ENCODE results near the gene SLC9A5.

Gene SLC9A5

GRCh38 chr16:67248401-67249177 is at the start of gene SLC9A5:
SLC9A5 (plus strand) TSS chr16:67248979; CDS start chr16:67249015, 36 bp downstream.
- DNase-seq (ENCODE audit: low read depth in 2 of 2): no peak

GRCh38 chr16:67199011-67199807 is 49.6 kb upstream of the SLC9A5 start, which contains the start of gene ELMO3:
ELMO3 (plus strand) TSS chr16:67199131; CDS start chr16:67199327, 196 bp downstream.
- no peak for DNase-seq (ENCODE audit: low read depth in 2 of 2)

GRCh38 chr16:67199808-67200198 is 49.0 kb upstream of the SLC9A5 start:
- no peak for DNase-seq (ENCODE audit: low read depth in 2 of 2)

GRCh38 chr16:67200491-67200890 is 48.3 kb upstream of the SLC9A5 start:
- no peak for DNase-seq (ENCODE audit: low read depth in 2 of 2)

- DNase-seq (ENCODE audit: low read depth in 2 of 2): no peak
Measured at GRCh38 chr16:67201411-67202345, 47.1 kb upstream of the SLC9A5 start.

GRCh38 chr16:67202426-67202825 is 46.4 kb upstream of the SLC9A5 start:
- DNase-seq (ENCODE audit: low read depth in 2 of 2): no peak

- no peak for DNase-seq (ENCODE audit: low read depth in 2 of 2)
Measured at GRCh38 chr16:67202956-67203493, 45.8 kb upstream of the SLC9A5 start.

GRCh38 chr16:67204076-67204475 is 44.7 kb upstream of the SLC9A5 start:
- no peak for DNase-seq (ENCODE audit: low read depth in 2 of 2)

- no peak for DNase-seq (ENCODE audit: low read depth in 2 of 2)
Measured at GRCh38 chr16:67206129-67206837, 42.5 kb upstream of the SLC9A5 start.

- no peak for DNase-seq (ENCODE audit: low read depth in 2 of 2)
Measured at GRCh38 chr16:67206838-67207248, 41.9 kb upstream of the SLC9A5 start.

- no peak for DNase-seq (ENCODE audit: low read depth in 2 of 2)
Measured at GRCh38 chr16:67207249-67208091, 41.3 kb upstream of the SLC9A5 start.

GRCh38 chr16:67208154-67208896 is 40.5 kb upstream of the SLC9A5 start:
- DNase-seq (ENCODE audit: low read depth in 2 of 2): no peak

- no peak for DNase-seq (ENCODE audit: low read depth in 2 of 2)
Measured at GRCh38 chr16:67209565-67209964, 39.2 kb upstream of the SLC9A5 start.

GRCh38 chr16:67210069-67210937 is 38.5 kb upstream of the SLC9A5 start:
- DNase-seq (ENCODE audit: low read depth in 2 of 2): no peak

- DNase-seq (ENCODE audit: low read depth in 2 of 2): no peak
Measured at GRCh38 chr16:67211674-67212073, 37.1 kb upstream of the SLC9A5 start.

- DNase-seq (ENCODE audit: low read depth in 2 of 2): no peak
Measured at GRCh38 chr16:67212766-67213165, 36.0 kb upstream of the SLC9A5 start.

GRCh38 chr16:67213197-67214019 is 35.4 kb upstream of the SLC9A5 start:
- DNase-seq (ENCODE audit: low read depth in 2 of 2): no peak

Measured in stimulated activated CD8-positive, alpha-beta memory T cell treated with anti-CD3 and anti-CD28 coated beads, Interleukin-7, amount 100 ng/mL, for 1 hour (primary cell).